B cell (primary cell): Measurements from ENCODE around the gene OGDH. TPM values are rescaled to one million over a fixed set of nuclear protein-coding genes. Genes with fewer than 3 reads are reported as not detected.

Source experiments
- ATAC-seq: fragments of 200-7000 bp; cut with Tn5 transposase; one replicate; pipeline ENCODE4 v1.10.0; 2021; ENCODE audit warnings: low read depth, mild to moderate bottlenecking, moderate number of reproducible peaks, moderate library complexity
- CTCF ChIA-PET: fragments of 350-600 bp; sonication (Branson Sonifier 250); formaldehyde crosslinking; loops from one replicate; lab custom pipeline; 2021; ENCODE audit warnings: antibody characterized with exemption, inconsistent platforms; lab: Charles Lee
- POLR2A ChIA-PET: fragments of 350-600 bp; sonication (Branson Sonifier 250); formaldehyde crosslinking; loops from one replicate; lab custom pipeline; 2021; ENCODE audit warnings: antibody characterized with exemption; lab: Charles Lee
- DNase-seq: peaks from one replicate; pipeline ENCODE4 v3.0.0; 2013
- H2AFZ ChIP-seq: 2 replicates; pipeline ENCODE4 v1.6.1; 2012; ENCODE audit warnings: mild to moderate bottlenecking, low read depth, low read length; ENCODE audit not compliant: insufficient read depth, poor library complexity, severe bottlenecking
- H3K27ac ChIP-seq, 2 donors: 1 replicate in 1 of 2; 2 replicates in 1 of 2; pipeline ENCODE4 v1.5.1; 2012 to 2013; ENCODE audit warnings: low read length in 2 of 2, mild to moderate bottlenecking in 2 of 2, moderate library complexity in 1 of 2
- H3K27me3 ChIP-seq, 4 experiments: fragments of 200-600 bp in 1 of 4; sonication (generic) in 1 of 4; replicated peaks in 1 of 4; 1 replicate in 2 of 4; 2 replicates in 2 of 4; pipeline versions ENCODE4 v1.6.1 to v1.7.0; 2013 to 2016; ENCODE audit warnings: low read length in 3 of 4, mild to moderate bottlenecking in 2 of 4, mixed read lengths in 1 of 4, moderate library complexity in 1 of 4; ENCODE audit not compliant: insufficient read depth in 4 of 4, control insufficient read depth in 3 of 4; ENCODE audit errors: control extremely low read depth in 1 of 4
- H3K36me3 ChIP-seq, 2 experiments: replicated peaks in 1 of 2; 1 replicate in 1 of 2; 2 replicates in 1 of 2; pipeline versions ENCODE4 v1.6.1 to v1.7.1; 2013; ENCODE audit warnings: low read length in 1 of 2; ENCODE audit not compliant: insufficient read depth in 2 of 2, control insufficient read depth in 1 of 2; ENCODE audit errors: control extremely low read depth in 1 of 2, extremely low read depth in 1 of 2
- H3K4me1 ChIP-seq, 2 donors: fragments of 200-600 bp in 1 of 2; sonication (generic) in 1 of 2; 1 replicate in 1 of 2; 2 replicates in 1 of 2; pipeline versions ENCODE4 v1.5.1 to v1.6.1; 2013 to 2017; ENCODE audit warnings: low read length in 2 of 2; ENCODE audit not compliant: control insufficient read depth in 2 of 2, insufficient read depth in 2 of 2
- H3K4me2 ChIP-seq: replicated peaks from 2 replicates; pipeline ENCODE3; 2012; ENCODE audit warnings: mild to moderate bottlenecking, low read depth, low read length; ENCODE audit not compliant: poor library complexity, severe bottlenecking
- H3K4me3 ChIP-seq, 5 experiments: fragments of 200-600 bp in 1 of 5; sonication (generic) in 1 of 5; 1 replicate in 3 of 5; 2 replicates in 2 of 5; pipeline versions ENCODE4 v1.5.1 to v1.7.0; 2011 to 2016; ENCODE audit warnings: low read length in 4 of 5, mild to moderate bottlenecking in 4 of 5, low read depth in 2 of 5, control low read depth in 1 of 5, moderate library complexity in 1 of 5; ENCODE audit not compliant: insufficient read depth in 1 of 5; ENCODE audit errors: control extremely low read depth in 1 of 5, extremely low read depth in 1 of 5
- H3K79me2 ChIP-seq: fragments of 200-600 bp; sonication (generic); one replicate; pipeline ENCODE4 v1.6.0; 2016; ENCODE audit warnings: low read length; ENCODE audit not compliant: control insufficient read depth, insufficient read depth
- H3K9ac ChIP-seq: fragments of 200-600 bp; sonication (generic); 2 replicates; pipeline ENCODE4 v1.6.1; 2017; ENCODE audit warnings: mild to moderate bottlenecking, low read length, moderate library complexity
- H3K9me3 ChIP-seq, 3 donors: one replicate each; pipeline versions ENCODE4 v1.6.1 to v1.7.1; 2013; ENCODE audit warnings: low read length in 2 of 3; ENCODE audit not compliant: control insufficient read depth in 2 of 3, insufficient read depth in 1 of 3; ENCODE audit errors: control extremely low read depth in 1 of 3
- H4K20me1 ChIP-seq: 2 replicates; pipeline ENCODE4 v1.6.0; 2012; ENCODE audit warnings: mild to moderate bottlenecking, low read length; ENCODE audit not compliant: insufficient read depth, control insufficient read depth, poor library complexity, severe bottlenecking
- H3K27ac Mint-ChIP-seq: one replicate; pipeline ENCODE4 v1.8.0; 2021; ENCODE audit warnings: mixed read lengths
- H3K27me3 Mint-ChIP-seq: one replicate; pipeline ENCODE4 v1.8.0; 2021; ENCODE audit warnings: mixed read lengths
- H3K4me1 Mint-ChIP-seq: one replicate; pipeline ENCODE4 v1.8.0; 2021; ENCODE audit warnings: mixed read lengths
- H3K4me3 Mint-ChIP-seq: one replicate; pipeline ENCODE4 v1.8.0; 2021; ENCODE audit warnings: mixed read lengths
- H3K9me3 Mint-ChIP-seq: one replicate; pipeline ENCODE4 v1.8.0; 2022; ENCODE audit warnings: mixed read lengths; ENCODE audit not compliant: insufficient read depth
- EZH2 ChIP-seq: IDR thresholded peaks from 2 replicates; pipeline ENCODE4 v1.6.1; 2012; ENCODE audit warnings: borderline replicate concordance, low read depth, mild to moderate bottlenecking, moderate library complexity, low read length; ENCODE audit not compliant: insufficient read depth, poor library complexity, severe bottlenecking
- WGBS: methylation state at CpG from one replicate; pipeline ENCODE4 v1.1.5; 2013; ENCODE audit warnings: missing lambda C conversion rate; ENCODE audit not compliant: insufficient coverage; 5-methylcytosine and 5-hydroxymethylcytosine counted together
- intact Hi-C: fragments of 100-400 bp; cut with micrococcal nuclease; formaldehyde crosslinking; loops from one replicate; pipeline ENCODE4 v1.10.0; 2022
- polyA plus RNA-seq: library from polyadenylated mRNA; depleted of rRNA; stranded (reverse); fragments of >200 nt; gene quantifications from 2 replicates; pipeline ENCODE4 v1.2.3, GENCODE V29; 2012
- total RNA-seq, 2 donors: library from RNA; stranded (reverse); fragments of 120-200 nt in 1 of 2; gene quantifications; 1 replicate in 1 of 2; 2 replicates in 1 of 2; pipeline versions ENCODE4 v1.2.3 to v1.2.4, GENCODE V29; 2013 to 2022
- TF ChIP-seq, protein P1 (sequence below): fragments of 200-600 bp; IDR thresholded peaks from one replicate; pipeline ENCODE4 v1.8.0; 2022; ENCODE audit warnings: antibody characterized with exemption, mild to moderate bottlenecking

Gene OGDH
- total and polyA plus RNA-seq, 2 donors (not counting 1 experiment from before 2014, with no cell fraction given) = 42.6 to 80.2 TPM

DNA sequence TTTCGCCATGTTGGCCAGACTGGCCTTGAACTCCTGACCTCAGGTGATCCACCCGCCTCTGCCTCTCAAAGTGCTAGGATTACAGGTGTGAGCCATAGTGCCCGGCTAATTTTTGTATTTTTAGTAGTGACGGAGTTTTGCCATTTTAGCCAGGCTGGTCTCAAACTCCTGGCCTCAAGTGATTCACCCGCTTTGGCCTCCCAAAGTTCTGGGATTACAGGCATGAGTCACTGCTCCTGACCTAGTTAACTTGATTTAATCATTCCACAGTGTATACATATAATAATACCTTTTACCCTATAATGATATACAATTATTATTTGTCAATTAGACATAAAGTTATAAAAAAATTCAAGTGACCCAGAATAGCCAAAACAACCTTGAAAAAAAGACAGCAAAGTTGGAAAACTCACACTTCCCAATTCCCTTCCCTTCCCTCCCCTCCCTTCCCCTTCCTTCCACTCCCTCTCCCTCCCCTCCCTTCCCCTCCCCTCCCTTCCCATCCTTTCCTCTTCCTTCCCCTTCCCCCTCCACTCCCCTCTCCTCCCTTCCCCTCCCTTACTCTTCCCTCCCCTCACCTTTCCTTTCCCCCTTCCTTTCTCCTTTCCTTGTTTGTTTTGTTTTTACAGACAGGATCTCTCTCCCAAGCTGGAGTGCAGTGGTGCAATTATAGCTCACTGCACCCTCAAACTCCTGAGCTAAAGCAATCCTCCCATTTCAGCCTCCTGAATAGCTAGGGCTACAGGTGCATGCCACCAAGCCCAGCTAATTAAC, 127.5 kb downstream of the OGDH start:
- H3K4me3 ChIP-seq = no peak overlapping the region
- peaks cover 0 to 4% of the 10 kb centered on the region in 2 donors for H3K4me1 ChIP-seq
- H3K27ac ChIP-seq = no peak overlapping the region
- DNase-seq = no peak
- no peaks in the 10 kb centered on the region for H3K9me3 Mint-ChIP-seq
- WGBS = 92% methylated on average over 4 of the region's 5 CpGs
- H3K4me2 ChIP-seq = no peak overlapping the region
- TF ChIP-seq, protein P1, sequence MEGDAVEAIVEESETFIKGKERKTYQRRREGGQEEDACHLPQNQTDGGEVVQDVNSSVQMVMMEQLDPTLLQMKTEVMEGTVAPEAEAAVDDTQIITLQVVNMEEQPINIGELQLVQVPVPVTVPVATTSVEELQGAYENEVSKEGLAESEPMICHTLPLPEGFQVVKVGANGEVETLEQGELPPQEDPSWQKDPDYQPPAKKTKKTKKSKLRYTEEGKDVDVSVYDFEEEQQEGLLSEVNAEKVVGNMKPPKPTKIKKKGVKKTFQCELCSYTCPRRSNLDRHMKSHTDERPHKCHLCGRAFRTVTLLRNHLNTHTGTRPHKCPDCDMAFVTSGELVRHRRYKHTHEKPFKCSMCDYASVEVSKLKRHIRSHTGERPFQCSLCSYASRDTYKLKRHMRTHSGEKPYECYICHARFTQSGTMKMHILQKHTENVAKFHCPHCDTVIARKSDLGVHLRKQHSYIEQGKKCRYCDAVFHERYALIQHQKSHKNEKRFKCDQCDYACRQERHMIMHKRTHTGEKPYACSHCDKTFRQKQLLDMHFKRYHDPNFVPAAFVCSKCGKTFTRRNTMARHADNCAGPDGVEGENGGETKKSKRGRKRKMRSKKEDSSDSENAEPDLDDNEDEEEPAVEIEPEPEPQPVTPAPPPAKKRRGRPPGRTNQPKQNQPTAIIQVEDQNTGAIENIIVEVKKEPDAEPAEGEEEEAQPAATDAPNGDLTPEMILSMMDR = no peak
- TF ChIP-seq EZH2 = no peak
- H3K27ac Mint-ChIP-seq = no peak overlapping the region
- CTCF ChIA-PET = no interaction called here
- H3K9me3 ChIP-seq = no peaks in the 10 kb centered on the region
- ATAC-seq = no peak
- POLR2A ChIA-PET = no interaction called here
- H3K79me2 ChIP-seq = no peaks in the 10 kb centered on the region
- no peaks in the 10 kb centered on the region for H3K27me3 Mint-ChIP-seq
- no peak overlapping the region for H3K4me3 Mint-ChIP-seq
- no peak overlapping the region for H3K9ac ChIP-seq
- no peaks in the 10 kb centered on the region for H3K27me3 ChIP-seq
- no peak overlapping the region for H2AFZ ChIP-seq
- no peaks in the 10 kb centered on the region for H3K36me3 ChIP-seq
- intact Hi-C loops = no loop called here
- H4K20me1 ChIP-seq = no peaks in the 10 kb centered on the region
- H3K4me1 Mint-ChIP-seq = peaks cover 9% of the 10 kb centered on the region
